ENCODE data around the gene C14orf132.

The C14orf132 gene

GRCh38 chr14:96040828-96041371 is 1.7 kb downstream of the C14orf132 start:
- DNase-seq = no peak

- DNase-seq = no peak
Measured at GRCh38 chr14:96042248-96042930, 3.2 kb downstream of the C14orf132 start.

- DNase-seq = no peak
Measured at GRCh38 chr14:96046630-96047029, 7.5 kb downstream of the C14orf132 start.

GRCh38 chr14:96047101-96047500 is 7.9 kb downstream of the C14orf132 start:
- DNase-seq = no peak

- DNase-seq = no peak
Measured at GRCh38 chr14:96049932-96050331, 10.8 kb downstream of the C14orf132 start.

- no peak for DNase-seq
Measured at GRCh38 chr14:96050482-96050881, 11.3 kb downstream of the C14orf132 start.

- no peak for DNase-seq
Measured at GRCh38 chr14:96051231-96051630, 12.1 kb downstream of the C14orf132 start.

- peak in 1 of 6 experiments; percentile 18 for DNase-seq
Measured at GRCh38 chr14:96051642-96052540, 12.7 kb downstream of the C14orf132 start.

GRCh38 chr14:96052541-96053247 is 13.5 kb downstream of the C14orf132 start:
- DNase-seq = no peak

- DNase-seq = no peak
Measured at GRCh38 chr14:96053248-96053599, 14.1 kb downstream of the C14orf132 start.

GRCh38 chr14:96053600-96054381 is 14.6 kb downstream of the C14orf132 start:
- DNase-seq = no peak

- no peak for DNase-seq
Measured at GRCh38 chr14:96054661-96055060, 15.5 kb downstream of the C14orf132 start.

- no peak for DNase-seq
Measured at GRCh38 chr14:96055065-96055752, 16.0 kb downstream of the C14orf132 start.

- no peak for DNase-seq
Measured at GRCh38 chr14:96055753-96056508, 16.8 kb downstream of the C14orf132 start.

- no peak for DNase-seq
Measured at GRCh38 chr14:96056509-96057422, 17.6 kb downstream of the C14orf132 start.

- no peak for DNase-seq
Measured at GRCh38 chr14:96057738-96058137, 18.6 kb downstream of the C14orf132 start.

GRCh38 chr14:96058576-96059200 is 19.5 kb downstream of the C14orf132 start:
- no peak for DNase-seq

GRCh38 chr14:96059519-96060135 is 20.5 kb downstream of the C14orf132 start:
- no peak for DNase-seq
